Activated T-cell treated with anti-CD3 and anti-CD28 coated beads, Interleukin-2, amount 50 U/mL, for 48 hours (primary cell): ENCODE results near the gene ERCC1.

Experiments used
- DNase-seq, 2 experiments: peaks; one replicate each; pipeline ENCODE4 v3.0.0-alpha.2; 2020

The ERCC1 gene

GRCh38 chr19:45404557-45405434 lies 18.9 kb downstream of the ERCC1 start, which contains the start of gene PPP1R13L:
TSS of gene PPP1R13L (minus strand) at chr19:45405069. CDS start at chr19:45398318, 6,751 bp downstream.
- DNase-seq = peak; percentile 73 to 79

- peak; percentile 85 to 86 for DNase-seq
Observed at GRCh38 chr19:45403781-45404556, 19.7 kb downstream of the ERCC1 start.

DNA sequence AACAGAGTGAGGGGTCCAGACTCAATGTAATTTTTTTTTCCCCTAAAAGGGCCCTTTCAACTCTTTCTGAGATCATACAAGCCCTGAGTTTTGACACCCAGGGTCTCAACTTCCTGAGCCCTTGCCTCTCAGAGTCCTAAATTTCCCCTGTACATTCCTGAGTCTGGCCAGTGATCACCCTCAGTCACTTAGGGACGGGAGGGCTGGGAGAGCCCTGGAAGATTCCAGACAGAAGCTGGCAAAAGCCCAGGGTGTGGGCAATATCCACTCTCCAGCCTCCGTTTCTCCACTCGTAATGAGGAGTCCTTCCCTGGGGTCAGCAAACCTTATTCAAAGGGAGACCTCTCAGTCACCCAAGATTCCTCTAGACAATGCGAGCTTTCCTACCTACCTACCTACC lies 20.4 kb downstream of the ERCC1 start:
- DNase-seq = no peak

DNA sequence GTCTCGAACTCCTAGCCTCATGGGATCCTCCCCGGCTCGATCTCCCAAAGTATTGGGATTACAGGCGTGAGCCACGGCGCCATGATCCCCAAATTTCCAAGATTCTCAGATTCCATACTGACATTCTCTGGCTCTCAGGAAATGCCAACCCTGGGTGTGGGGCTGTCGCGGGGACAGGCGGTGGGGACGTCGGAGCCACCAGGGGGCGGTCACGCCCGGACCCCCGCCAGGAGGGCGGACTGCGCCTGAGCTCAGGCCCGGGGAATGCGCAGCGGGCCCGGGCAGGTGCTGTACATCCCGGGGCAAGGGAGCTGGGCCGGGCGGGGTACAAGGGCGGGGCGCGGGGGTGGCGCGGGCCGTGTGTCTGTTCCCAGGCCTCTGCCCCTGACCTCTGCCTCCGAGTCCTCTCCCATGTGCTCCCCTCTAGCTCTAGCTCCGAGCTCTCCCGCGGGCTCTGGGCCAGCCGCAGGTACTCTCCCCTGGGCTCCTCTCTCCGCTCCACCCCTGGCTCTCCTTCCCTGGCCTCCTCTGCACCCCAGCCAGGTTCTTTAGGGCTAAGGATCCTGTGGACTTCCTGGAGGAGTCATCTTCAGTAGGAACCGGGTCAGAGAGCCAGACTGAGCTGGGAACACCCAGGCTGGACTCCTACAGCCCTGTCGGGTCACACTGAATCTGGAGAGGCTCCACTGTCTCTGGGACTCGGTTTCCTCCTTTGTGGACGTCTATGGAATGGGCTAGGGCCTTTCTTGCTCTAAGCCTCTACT lies 21.2 kb downstream of the ERCC1 start:
- DNase-seq = peak; percentile 50 to 63

DNA sequence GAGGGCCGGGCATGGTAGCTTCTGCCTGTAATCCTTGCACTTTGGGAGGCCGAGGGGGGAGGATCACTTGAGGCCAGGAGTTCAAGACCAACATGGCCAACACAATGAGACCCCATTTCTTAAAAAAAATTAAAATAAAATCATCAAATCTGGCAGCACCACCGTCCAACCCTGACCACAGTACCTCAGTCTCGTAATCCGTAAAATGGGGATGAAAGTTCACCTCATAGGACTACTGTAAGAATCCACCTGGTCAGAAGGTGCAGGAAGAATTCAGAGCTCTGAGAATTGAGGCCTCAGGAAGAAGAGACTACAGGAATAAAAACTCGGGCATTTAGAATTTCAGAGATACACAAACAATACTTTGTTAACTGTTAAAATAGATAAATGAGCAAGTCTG lies 21.9 kb downstream of the ERCC1 start:
- DNase-seq = no peak

GRCh38 chr19:45400192-45400591 lies 23.5 kb downstream of the ERCC1 start:
- no peak for DNase-seq

DNA sequence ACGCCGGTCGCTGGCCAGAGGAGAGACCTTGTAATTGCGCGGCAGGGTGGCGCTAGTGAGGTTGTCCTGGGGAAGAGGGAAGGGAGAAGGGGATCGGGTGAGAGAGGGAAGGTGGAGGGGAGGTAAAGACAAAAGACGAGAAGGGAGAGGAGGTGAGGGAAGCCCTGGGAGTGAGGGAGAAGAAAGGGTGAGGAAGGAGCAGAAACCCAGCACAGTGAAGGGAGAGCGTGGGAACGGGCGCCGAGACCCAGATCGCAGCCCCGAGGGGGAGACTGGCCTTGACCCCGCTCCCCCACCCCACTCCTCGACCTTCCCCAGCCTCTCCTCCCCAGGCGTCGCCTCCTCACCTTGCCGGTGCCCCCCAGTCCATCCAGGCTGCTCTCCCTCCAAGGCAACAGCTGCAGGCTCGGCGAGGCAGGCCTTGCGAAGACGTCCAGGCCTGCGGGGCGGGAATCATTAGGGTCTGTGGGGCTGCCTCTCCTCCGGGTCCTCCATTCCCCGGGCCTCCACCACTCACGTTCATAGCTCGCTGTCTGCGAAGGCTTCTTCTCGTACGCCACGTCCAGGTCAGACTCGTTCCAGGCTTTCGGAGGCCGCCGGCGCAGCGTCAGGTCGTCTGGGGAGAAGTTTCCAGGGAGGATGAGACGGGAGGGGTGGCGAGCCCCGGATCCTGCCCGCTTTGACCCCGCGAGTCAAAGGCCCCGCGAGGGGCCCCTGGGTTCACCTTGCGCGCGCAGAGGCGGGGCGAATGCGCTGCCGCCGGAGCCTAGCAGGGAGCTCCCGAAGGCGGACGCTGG lies 27.7 kb downstream of the ERCC1 start:
- DNase-seq = no peak

- no peak for DNase-seq
Observed at GRCh38 chr19:45391871-45392665, 31.6 kb downstream of the ERCC1 start.

DNA sequence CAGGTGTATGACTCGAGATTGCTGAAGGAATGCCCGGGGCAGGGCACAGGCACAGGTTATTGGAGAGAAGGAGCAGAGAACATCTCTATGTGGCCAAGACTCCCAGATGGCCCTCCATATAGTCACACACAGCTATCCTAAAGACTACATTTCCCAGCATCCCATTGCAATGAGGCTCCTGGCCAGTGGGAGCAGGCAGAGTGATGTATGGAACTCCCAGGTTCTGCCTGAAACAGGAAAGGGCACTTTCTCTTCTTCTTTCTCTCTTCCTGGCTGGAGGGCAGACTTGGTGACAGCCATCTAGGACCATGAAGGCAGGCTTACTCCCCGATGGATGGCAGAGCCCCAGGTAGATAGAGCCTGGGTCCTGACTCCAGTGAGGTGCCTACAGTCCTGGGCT lies 32.4 kb downstream of the ERCC1 start:
- no peak for DNase-seq

DNA sequence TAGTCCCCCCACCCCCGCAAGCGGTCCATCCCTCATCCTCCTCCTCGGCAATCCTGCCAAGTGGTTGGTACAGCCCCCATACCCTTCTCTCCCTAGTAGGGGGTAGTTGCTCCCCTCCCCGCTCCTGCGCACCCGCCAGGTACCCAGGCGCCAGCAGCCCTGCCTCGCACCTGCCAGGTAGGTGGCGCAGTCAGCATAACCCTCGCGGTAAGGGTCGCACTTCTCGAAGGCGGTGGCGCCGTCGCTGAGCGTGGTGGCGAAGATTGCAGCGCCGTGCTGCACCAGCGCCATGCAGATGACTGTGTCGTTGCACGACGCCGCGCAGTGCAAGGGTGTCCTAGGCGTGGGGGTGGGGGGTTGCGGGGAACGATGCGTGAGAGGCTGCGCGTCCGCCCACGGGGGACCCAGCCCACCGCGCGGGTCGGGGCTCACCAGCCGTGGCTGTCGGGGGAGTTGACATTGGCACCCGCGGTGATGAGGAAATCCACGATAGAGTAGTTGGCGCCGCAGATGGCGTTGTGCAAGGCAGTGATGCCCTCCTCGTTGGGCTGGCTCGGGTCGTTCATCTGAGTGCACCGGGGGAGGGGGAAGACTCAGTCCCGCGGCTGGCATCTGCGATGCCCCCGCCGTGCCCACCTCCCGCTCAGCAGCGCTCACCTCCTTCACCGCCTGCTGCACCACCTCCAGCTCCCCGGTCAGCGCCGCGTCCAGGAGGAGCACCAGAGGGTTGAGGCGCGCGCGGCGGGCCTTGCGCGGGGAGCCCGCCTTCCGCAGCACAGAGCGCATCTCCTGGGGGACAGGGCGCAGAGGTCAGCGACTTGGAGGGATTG lies 38.1 kb downstream of the ERCC1 start:
- DNase-seq = no peak

GRCh38 chr19:45382426-45382825 lies 41.3 kb downstream of the ERCC1 start:
- no peak for DNase-seq

DNA sequence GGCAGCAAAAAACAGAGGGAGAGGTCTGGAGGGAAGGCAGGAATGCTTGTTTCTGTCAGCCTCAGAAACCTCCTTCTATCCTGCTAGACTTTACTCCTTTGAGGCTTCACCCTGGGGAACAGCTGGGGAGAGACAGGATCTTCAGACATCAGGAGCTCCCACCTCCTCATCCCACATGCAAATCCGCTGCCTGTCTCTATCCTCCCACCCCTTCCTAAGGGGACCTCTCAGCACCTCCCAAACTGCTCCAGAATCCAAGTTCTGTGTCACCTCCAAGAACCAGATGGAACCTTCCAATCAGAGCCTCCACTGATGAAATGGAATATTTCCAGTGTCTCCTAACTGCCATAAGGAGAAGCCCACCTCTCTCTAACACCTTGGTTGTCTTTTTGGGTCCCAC lies 43.6 kb downstream of the ERCC1 start:
- DNase-seq = no peak

- DNase-seq = no peak
Observed at GRCh38 chr19:45376045-45376724, 47.5 kb downstream of the ERCC1 start.

DNA sequence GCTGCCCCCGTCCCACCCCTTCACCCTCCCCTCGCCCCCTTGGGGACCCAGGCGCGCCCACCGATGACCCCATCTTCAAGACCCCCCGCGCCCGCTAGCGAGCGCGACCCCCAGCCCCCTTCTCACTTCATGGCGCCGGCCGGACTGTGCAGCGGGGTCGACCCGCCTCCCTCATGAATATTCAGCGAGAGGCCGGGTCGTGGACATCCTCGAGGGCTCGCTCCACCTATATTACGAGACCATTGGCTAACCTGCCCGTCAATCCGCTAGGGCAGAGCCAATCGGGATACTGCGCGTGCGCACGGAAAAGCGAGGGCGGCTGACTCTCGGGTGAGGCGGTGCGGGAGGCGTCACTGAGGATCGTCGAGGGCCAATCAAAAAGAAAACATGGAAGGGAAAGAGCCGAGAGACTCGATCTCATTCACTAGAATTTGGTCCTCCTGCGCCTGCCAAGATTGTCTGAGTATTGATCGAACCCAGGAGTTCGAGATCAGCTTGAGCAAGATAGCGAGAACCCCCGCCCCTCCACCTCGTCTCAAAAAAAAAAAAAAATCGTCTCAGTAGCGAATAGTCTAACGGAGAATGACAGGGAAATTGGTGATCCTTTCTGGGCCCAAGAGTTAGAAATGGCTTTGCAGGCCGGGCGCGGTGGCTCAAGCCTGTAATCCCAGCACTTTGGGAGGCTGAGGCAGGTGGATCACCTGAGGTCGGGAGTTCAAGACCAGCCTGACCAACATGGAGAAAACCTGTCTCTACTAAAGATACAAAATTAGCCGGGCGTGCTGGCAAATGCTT lies 53.1 kb downstream of the ERCC1 start, which contains the start of gene ERCC2:
ERCC2 (minus strand) TSS at position 164 of the 795 bp plus-strand sequence; CDS start at position 131, 33 bp downstream.
- peak; percentile 100 for DNase-seq

- DNase-seq = no peak
Observed at GRCh38 chr19:45368737-45369340, 54.9 kb downstream of the ERCC1 start.

DNA sequence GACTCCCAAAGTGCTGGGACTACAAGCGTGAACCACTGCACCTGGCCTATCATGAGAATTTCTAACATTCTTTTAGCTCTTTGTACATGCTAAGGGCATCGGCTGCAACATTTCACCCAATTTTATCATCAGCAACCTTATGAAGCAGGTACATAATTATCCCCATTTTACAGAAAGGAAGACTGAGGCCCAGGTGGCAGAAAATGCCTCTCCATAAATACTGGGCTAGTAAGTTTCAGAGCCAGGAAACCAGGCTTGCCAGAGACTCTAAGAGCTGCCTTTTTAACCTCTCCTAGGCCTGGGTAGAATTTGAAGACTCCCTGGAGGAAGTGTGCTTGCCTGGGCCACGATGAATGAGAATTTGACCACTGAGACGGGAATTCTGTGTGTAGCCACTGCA lies 55.6 kb downstream of the ERCC1 start:
- no peak for DNase-seq

DNA sequence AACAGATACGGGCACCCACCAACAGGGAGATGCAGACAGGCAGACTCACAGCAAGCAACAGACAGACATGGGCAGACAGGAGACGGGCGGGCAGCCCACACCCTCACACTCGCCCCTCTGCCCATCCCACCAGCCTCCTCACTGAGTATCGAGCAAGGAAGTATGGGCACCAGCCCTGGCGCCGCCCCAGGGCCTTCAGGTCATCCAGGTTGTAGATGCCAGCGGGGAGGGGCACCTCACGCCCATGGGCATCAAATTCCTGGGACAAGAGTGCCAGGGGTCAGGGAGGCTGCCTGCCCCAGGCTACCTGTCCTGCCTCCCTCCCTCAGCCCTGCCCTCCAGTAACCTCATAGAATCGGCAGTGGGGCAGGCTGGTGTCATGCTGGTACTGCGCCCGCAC lies 59.0 kb downstream of the ERCC1 start:
- no peak for DNase-seq

DNA sequence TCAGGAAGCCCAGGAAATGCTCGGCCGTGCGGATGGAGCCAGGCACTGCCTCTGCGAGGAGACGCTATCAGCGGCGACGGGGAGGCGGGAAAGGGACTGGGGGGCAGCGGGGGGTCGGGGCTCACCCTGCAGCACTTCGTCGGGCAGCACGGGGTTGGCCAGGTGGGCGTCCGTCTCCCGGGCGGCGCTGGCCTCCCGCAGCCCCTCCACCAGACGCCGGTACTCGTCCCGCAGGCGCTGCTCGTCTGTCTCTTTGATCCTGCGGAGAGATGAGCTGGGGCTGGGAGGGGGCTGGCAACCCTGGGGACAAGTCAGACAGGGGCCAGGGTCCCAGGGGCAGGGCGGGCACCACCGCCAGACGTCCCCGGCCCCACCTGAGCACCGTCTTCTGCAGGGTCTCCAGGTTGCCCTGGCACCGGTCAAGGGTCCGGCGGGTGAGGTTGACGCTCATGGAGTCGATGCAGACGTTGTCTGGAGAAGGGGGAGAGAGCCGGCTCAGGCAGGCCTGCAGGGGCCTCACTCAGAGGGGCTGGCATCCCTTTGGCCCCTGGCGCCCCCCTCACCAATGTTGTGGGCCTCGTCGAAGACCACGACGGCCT lies 59.8 kb downstream of the ERCC1 start:
- no peak for DNase-seq
